NCI-H82 (cell line): ENCODE data around the gene IGF2.

ENCODE experiments used
- DNase-seq: peaks from one replicate; lab custom pipeline; 2025; lab: John Stamatoyannopoulos, UW

The IGF2 gene

GRCh38 chr11:2122907-2123627 is 16.1 kb downstream of the IGF2 start:
- DNase-seq = peak; percentile 3

DNA sequence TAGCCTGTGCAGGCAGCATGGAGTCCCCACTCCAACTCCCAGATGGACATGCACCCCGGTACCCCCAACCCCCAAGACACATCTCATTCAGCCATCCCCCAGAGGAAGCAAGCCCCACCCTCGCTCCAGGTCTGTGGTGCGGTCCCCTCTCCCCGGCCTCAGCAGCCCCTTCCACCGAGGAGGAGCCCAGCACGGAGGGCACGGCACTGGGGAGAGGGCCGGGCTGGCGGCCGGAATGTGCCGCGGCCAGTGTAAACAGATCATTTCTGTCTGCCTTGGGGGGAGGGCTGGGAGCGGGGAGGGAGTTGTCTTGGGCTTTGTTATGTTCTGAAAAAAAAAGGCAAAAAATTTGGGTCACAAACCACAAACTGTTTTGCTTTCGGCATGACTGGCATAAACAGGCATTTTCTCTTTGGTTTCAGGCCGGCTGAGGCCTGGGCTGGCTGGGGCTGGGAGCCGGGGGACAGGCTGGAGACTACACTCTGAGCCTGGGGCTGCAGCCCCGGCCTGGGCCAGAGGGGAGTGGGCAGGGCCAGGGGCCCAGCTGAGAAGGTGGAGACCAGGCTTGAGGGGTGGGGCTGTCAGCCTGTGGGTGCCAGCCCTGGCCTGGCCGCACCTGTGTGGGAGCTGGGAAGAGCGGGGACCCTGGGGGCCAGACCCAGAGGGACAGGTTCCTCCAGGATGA is 16.8 kb downstream of the IGF2 start:
- no peak for DNase-seq

- no peak for DNase-seq
These were observed 17.7 kb downstream of the IGF2 start for GRCh38 chr11:2121227-2122130.

GRCh38 chr11:2120359-2121100 is 18.7 kb downstream of the IGF2 start:
- DNase-seq = no peak

GRCh38 chr11:2118677-2119076 is 20.5 kb downstream of the IGF2 start:
- no peak for DNase-seq

GRCh38 chr11:2116680-2117079 is 22.5 kb downstream of the IGF2 start:
- no peak for DNase-seq

- DNase-seq = no peak
These were observed 23.9 kb downstream of the IGF2 start for GRCh38 chr11:2115308-2115707.

DNA sequence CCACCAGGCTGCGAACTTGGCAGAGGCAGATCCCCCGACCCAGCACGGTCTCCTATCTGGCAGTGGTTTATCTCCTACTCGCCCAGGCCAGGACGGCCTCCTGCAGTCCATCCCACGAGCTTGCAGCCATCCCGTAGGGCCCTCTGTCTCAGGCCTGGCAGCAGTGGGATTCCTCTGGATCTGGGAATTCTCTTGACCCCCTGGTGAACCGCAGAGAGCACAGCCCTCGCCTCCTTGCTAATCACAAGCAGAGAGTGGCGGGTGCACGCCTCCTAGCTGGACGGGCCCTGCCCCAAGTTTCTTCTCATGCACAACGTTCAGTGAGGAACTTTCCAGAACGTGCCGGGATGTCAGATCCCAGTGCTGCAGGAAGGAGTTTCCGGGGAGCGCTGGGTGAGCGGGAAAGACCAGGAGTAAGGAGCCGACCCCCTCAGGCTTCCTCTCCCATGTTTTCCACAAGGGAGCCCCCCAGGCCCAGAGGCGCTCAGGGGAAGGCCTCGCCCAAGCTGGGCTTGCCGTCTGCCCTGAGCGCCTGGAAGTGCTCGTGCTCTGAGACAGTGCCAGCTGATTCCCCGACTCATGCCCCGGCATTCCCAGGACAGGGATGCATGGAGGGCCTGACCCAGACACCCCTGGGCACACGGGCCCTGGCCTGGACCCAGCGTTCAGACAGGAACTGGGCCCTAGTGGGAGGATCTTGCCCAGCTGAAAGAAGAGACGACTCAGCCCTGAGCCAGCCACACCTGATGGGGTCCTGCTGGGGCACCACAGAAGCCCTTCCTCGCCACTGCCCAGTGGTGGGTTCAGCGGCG is 24.6 kb downstream of the IGF2 start:
- no peak for DNase-seq

GRCh38 chr11:2113776-2114175 is 25.4 kb downstream of the IGF2 start:
- DNase-seq = no peak

GRCh38 chr11:2110521-2110920 is 28.7 kb downstream of the IGF2 start:
- DNase-seq = no peak

DNA sequence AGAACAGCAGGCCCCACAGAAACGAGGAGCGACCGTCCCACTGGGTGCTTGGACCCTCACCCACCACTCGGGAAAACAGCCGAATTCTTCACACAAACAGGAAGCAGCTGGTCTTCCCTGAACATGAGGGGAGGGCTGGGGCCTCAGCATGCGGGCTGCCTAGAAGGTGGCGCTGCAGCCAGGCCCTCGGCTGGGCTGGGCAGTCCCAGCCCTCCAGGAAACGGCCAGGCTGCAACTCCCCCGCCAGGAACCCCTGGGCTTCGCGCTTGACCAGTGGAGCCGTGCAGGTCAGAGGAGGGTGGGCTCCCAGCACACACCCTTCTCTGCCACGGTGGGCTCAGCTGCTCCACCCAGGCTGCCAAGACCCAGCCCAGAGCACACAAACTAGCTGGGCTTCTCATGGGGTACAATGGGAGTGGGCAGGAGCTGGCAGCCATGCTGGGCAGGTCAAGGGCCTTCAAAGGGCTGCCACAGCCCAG is 29.6 kb downstream of the IGF2 start:
- no peak for DNase-seq

DNA sequence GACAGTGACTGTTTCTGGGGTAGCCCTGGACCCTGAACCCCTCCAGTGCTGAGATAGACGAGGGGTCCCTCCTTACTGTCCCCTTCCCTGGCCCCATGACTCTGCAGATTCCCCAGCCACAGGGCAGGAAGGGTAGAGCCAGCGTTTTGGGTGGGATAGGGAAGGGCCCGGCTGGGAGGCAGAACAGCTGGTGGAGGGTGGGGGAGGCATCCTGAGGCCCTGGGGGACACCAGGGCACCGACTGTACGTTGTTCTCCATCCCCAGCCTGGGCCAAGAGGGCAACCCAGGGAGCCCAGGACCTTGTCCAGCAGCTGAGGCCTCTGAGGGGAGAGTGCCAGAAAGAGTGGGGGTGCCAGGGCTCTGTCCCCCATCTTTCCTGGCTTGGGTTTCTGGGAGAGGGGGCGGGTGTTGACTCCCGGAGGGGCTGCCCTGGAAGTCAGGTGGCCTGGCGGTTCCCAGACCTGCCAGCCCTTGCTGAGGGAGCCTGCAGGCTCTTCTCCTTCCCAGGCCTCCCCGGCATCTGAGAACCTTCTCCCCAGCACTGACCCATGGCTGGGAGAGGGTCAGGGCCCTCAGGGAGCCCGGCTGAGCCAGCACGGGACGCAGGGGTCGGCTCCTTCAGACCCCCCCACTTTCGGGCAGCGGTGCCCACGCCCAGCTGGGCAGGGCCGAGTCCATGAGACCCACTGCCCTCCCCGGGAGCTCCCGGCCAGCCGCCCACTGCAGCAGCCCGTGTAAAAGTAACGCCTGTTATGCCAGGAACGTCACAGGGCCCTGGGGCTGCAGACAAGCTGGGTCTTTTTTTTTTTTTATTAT is 30.3 kb downstream of the IGF2 start:
- DNase-seq = no peak

GRCh38 chr11:2107941-2108630 is 31.1 kb downstream of the IGF2 start:
- DNase-seq = no peak

- DNase-seq = no peak
These were observed 31.7 kb downstream of the IGF2 start for GRCh38 chr11:2107521-2107920.

GRCh38 chr11:2106583-2107209 is 32.5 kb downstream of the IGF2 start:
- DNase-seq = no peak

GRCh38 chr11:2105511-2105910 is 33.7 kb downstream of the IGF2 start:
- no peak for DNase-seq

- DNase-seq = no peak
These were observed 34.4 kb downstream of the IGF2 start for GRCh38 chr11:2104524-2105440.
